HepG2 (cell line): ENCODE measurements around the gene GCDH. TPM values are rescaled to one million over a fixed set of nuclear protein-coding genes. Genes with fewer than 3 reads are reported as not detected.

Experiments
- ATF7 ChIP-seq, 2 experiments: fragments of 450-650 bp in 1 of 2; sonication (generic) in 1 of 2; formaldehyde crosslinking in 1 of 2; IDR thresholded peaks; 2 replicates each; pipeline versions ENCODE4 v1.4.0 to v1.6.1; 2016 to 2020; ENCODE audit warnings: antibody characterized with exemption in 1 of 2, mild to moderate bottlenecking in 1 of 2, missing genetic modification reagents in 1 of 2
- FOXK1 ChIP-seq: sonication (generic); formaldehyde crosslinking; IDR thresholded peaks from 2 replicates; pipeline ENCODE4 v1.4.0; 2020; ENCODE audit warnings: low read depth, missing genetic modification reagents, borderline replicate concordance
- GTF3A ChIP-seq: sonication (generic); formaldehyde crosslinking; conservative IDR thresholded peaks from 2 replicates; pipeline ENCODE4 v1.4.0; 2020; ENCODE audit warnings: mild to moderate bottlenecking, missing genetic modification reagents
- NFYC ChIP-seq: IDR thresholded peaks from 2 replicates; pipeline ENCODE4 v1.6.1; 2016; ENCODE audit warnings: missing genetic modification reagents, missing compliant biosample characterization
- NR2F1 ChIP-seq, 2 experiments: fragments of 450-650 bp in 1 of 2; formaldehyde crosslinking in 1 of 2; IDR thresholded peaks; 2 replicates each; pipeline versions ENCODE4 v1.5.0 to v1.6.1; 2016 to 2020; ENCODE audit warnings: mild to moderate bottlenecking in 1 of 2, missing compliant biosample characterization in 1 of 2, missing genetic modification reagents in 1 of 2, moderate library complexity in 1 of 2
- NRL ChIP-seq: sonication (generic); formaldehyde crosslinking; IDR thresholded peaks from 2 replicates; pipeline ENCODE4 v1.5.0; 2020; ENCODE audit warnings: missing genetic modification reagents, mild to moderate bottlenecking, moderate library complexity, borderline replicate concordance
- ZBTB21 ChIP-seq: sonication (generic); formaldehyde crosslinking; IDR thresholded peaks from 2 replicates; pipeline ENCODE4 v1.4.0; 2020; ENCODE audit warnings: missing genetic modification reagents
- polyA plus RNA-seq, 8 experiments: library from polyadenylated mRNA; depleted of rRNA in 3 of 8; stranded (reverse) in 7 of 8; unstranded in 1 of 8; fragments of >200 nt; fragmentation: Illumina TruSeq in 4 of 8; extraction: Trizol in 4 of 8; gene quantifications; 2 replicates each; pipeline versions ENCODE4 v1.2.1 to v1.2.3, GENCODE V29; 2011 to 2016; ENCODE audit warnings: low read depth in 4 of 8, missing spikeins in 1 of 8, mixed read lengths in 1 of 8; ENCODE audit not compliant: insufficient read depth in 1 of 8
- total RNA-seq, 5 experiments: library from RNA; depleted of rRNA; stranded (reverse); fragments of >200 nt; fragmentation: Illumina TruSeq; extraction: Trizol; gene quantifications; 2 replicates each; pipeline ENCODE4 v1.2.3, GENCODE V29; 2016; ENCODE audit warnings: low read depth in 1 of 5
- TF ChIP-seq, protein P1 (sequence below): sonication (generic); formaldehyde crosslinking; IDR thresholded peaks from 2 replicates; pipeline ENCODE4 v1.5.1; 2020; ENCODE audit warnings: mild to moderate bottlenecking, missing genetic modification reagents, borderline replicate concordance
- TF ChIP-seq, protein P2 (sequence below): sonication (generic); formaldehyde crosslinking; IDR thresholded peaks from 2 replicates; pipeline ENCODE4 v1.5.0; 2020; ENCODE audit warnings: mild to moderate bottlenecking, missing genetic modification reagents
- TF ChIP-seq, protein P3 (sequence below): IDR thresholded peaks from 2 replicates; pipeline ENCODE4 v1.6.1; 2016; ENCODE audit warnings: low read depth, missing genetic modification reagents, missing compliant biosample characterization

GCDH gene
- total and polyA plus RNA-seq, 2 of the 13 experiments (the other 11 are each of a cell fraction or from before 2014, with no cell fraction given): 15.1 to 38.0 TPM

DNA sequence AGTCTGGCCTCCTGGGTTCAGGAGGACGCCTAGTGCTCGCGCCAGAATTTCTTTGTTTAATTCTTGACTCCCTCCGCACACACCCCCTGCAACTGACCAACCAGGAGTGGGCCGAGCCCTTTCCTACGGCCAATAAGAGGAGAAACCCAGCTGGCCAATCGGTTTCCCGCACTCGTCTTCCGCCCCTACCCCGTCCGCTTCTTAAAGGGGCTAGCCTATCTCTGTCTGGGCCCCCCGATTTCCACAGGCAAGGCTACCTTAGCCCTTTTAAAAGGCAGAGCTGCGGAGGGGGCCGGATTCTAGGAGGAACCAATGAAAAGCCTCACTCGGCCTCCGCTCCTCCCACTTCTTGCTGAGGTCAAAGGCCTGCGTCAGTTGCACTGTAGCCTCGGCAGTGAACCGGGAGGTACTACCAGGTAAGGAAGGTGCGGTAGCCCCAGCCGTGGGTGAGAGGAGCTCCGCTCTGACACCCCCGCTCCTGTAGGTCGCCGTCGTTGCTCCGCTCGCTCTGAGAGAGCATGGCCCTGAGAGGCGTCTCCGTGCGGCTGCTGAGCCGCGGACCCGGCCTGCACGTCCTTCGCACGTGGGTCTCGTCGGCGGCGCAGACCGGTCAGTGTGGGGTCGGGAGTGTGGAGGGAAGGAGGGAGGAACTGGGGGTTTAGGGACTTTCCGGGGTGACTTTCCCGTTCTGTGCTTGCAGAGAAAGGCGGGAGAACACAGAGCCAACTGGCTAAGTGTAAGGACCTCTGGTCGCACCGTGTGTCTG, at the start of gene GCDH (continued):
- TF ChIP-seq, protein P1, sequence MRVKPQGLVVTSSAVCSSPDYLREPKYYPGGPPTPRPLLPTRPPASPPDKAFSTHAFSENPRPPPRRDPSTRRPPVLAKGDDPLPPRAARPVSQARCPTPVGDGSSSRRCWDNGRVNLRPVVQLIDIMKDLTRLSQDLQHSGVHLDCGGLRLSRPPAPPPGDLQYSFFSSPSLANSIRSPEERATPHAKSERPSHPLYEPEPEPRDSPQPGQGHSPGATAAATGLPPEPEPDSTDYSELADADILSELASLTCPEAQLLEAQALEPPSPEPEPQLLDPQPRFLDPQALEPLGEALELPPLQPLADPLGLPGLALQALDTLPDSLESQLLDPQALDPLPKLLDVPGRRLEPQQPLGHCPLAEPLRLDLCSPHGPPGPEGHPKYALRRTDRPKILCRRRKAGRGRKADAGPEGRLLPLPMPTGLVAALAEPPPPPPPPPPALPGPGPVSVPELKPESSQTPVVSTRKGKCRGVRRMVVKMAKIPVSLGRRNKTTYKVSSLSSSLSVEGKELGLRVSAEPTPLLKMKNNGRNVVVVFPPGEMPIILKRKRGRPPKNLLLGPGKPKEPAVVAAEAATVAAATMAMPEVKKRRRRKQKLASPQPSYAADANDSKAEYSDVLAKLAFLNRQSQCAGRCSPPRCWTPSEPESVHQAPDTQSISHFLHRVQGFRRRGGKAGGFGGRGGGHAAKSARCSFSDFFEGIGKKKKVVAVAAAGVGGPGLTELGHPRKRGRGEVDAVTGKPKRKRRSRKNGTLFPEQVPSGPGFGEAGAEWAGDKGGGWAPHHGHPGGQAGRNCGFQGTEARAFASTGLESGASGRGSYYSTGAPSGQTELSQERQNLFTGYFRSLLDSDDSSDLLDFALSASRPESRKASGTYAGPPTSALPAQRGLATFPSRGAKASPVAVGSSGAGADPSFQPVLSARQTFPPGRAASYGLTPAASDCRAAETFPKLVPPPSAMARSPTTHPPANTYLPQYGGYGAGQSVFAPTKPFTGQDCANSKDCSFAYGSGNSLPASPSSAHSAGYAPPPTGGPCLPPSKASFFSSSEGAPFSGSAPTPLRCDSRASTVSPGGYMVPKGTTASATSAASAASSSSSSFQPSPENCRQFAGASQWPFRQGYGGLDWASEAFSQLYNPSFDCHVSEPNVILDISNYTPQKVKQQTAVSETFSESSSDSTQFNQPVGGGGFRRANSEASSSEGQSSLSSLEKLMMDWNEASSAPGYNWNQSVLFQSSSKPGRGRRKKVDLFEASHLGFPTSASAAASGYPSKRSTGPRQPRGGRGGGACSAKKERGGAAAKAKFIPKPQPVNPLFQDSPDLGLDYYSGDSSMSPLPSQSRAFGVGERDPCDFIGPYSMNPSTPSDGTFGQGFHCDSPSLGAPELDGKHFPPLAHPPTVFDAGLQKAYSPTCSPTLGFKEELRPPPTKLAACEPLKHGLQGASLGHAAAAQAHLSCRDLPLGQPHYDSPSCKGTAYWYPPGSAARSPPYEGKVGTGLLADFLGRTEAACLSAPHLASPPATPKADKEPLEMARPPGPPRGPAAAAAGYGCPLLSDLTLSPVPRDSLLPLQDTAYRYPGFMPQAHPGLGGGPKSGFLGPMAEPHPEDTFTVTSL (CRISPR knock-in tag): peak; percentile 60
- TF ChIP-seq ATF7 (IDR thresholded peaks at IDR 0.05): no peak
- TF ChIP-seq ATF7 (CRISPR knock-in tag; IDR thresholded peaks at IDR 0.05): 0 out of 2 replicates have a peak, but pooled peaks have one; percentile 32
- TF ChIP-seq NRL (CRISPR knock-in tag): peak; percentile 83; the same call in 1 of the 2 replicates
- TF ChIP-seq GTF3A (CRISPR knock-in tag): 0 out of 2 replicates have a peak, but pooled peaks have one; percentile 46
- TF ChIP-seq, protein P2, sequence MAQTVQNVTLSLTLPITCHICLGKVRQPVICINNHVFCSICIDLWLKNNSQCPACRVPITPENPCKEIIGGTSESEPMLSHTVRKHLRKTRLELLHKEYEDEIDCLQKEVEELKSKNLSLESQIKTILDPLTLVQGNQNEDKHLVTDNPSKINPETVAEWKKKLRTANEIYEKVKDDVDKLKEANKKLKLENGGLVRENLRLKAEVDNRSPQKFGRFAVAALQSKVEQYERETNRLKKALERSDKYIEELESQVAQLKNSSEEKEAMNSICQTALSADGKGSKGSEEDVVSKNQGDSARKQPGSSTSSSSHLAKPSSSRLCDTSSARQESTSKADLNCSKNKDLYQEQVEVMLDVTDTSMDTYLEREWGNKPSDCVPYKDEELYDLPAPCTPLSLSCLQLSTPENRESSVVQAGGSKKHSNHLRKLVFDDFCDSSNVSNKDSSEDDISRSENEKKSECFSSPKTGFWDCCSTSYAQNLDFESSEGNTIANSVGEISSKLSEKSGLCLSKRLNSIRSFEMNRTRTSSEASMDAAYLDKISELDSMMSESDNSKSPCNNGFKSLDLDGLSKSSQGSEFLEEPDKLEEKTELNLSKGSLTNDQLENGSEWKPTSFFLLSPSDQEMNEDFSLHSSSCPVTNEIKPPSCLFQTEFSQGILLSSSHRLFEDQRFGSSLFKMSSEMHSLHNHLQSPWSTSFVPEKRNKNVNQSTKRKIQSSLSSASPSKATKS (CRISPR knock-in tag): no peak
- peak; percentile 90 for TF ChIP-seq NFYC
- TF ChIP-seq, protein P3, sequence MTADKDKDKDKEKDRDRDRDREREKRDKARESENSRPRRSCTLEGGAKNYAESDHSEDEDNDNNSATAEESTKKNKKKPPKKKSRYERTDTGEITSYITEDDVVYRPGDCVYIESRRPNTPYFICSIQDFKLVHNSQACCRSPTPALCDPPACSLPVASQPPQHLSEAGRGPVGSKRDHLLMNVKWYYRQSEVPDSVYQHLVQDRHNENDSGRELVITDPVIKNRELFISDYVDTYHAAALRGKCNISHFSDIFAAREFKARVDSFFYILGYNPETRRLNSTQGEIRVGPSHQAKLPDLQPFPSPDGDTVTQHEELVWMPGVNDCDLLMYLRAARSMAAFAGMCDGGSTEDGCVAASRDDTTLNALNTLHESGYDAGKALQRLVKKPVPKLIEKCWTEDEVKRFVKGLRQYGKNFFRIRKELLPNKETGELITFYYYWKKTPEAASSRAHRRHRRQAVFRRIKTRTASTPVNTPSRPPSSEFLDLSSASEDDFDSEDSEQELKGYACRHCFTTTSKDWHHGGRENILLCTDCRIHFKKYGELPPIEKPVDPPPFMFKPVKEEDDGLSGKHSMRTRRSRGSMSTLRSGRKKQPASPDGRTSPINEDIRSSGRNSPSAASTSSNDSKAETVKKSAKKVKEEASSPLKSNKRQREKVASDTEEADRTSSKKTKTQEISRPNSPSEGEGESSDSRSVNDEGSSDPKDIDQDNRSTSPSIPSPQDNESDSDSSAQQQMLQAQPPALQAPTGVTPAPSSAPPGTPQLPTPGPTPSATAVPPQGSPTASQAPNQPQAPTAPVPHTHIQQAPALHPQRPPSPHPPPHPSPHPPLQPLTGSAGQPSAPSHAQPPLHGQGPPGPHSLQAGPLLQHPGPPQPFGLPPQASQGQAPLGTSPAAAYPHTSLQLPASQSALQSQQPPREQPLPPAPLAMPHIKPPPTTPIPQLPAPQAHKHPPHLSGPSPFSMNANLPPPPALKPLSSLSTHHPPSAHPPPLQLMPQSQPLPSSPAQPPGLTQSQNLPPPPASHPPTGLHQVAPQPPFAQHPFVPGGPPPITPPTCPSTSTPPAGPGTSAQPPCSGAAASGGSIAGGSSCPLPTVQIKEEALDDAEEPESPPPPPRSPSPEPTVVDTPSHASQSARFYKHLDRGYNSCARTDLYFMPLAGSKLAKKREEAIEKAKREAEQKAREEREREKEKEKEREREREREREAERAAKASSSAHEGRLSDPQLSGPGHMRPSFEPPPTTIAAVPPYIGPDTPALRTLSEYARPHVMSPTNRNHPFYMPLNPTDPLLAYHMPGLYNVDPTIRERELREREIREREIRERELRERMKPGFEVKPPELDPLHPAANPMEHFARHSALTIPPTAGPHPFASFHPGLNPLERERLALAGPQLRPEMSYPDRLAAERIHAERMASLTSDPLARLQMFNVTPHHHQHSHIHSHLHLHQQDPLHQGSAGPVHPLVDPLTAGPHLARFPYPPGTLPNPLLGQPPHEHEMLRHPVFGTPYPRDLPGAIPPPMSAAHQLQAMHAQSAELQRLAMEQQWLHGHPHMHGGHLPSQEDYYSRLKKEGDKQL (CRISPR knock-in tag): no peak
- TF ChIP-seq ZBTB21: peak; percentile 51; the same call in 1 of the 2 replicates
- TF ChIP-seq FOXK1 (CRISPR knock-in tag): peak; percentile 81; the same call in 1 of the 2 replicates
- peak in 1 of 2 experiments; percentile 65; a peak in 3 of 4 replicates for TF ChIP-seq NR2F1 (CRISPR knock-in tag; IDR thresholded peaks at IDR 0.05)
